CD4-positive, CD25-positive, alpha-beta regulatory T cell (primary cell): ENCODE data around the gene FAM76B. TPM values are rescaled to one million over a fixed set of nuclear protein-coding genes. Genes with fewer than 3 reads are reported as not detected.

Experiments
- ATAC-seq, 2 donors: fragments of 150-1000 bp; cut with Tn5 transposase; one replicate each; pipeline ENCODE4 v1.10.0; 2021; ENCODE audit warnings: low read depth in 2 of 2, moderate number of reproducible peaks in 2 of 2, moderate library complexity in 1 of 2
- DNase-seq, 3 donors: peaks; one replicate each; pipeline versions ENCODE4 v3.0.0 to v3.0.0-alpha.2; 2012 to 2022; ENCODE audit warnings: mixed read lengths in 1 of 3
- H3K27ac ChIP-seq: one replicate; pipeline ENCODE4 v1.7.0; 2013; ENCODE audit warnings: mild to moderate bottlenecking, low read length; ENCODE audit not compliant: insufficient read depth, poor library complexity, severe bottlenecking
- H3K27me3 ChIP-seq: one replicate; pipeline ENCODE4 v1.7.0; 2013; ENCODE audit warnings: low read length; ENCODE audit not compliant: control insufficient read depth, insufficient read depth
- H3K36me3 ChIP-seq: one replicate; pipeline ENCODE4 v1.7.0; 2013; ENCODE audit warnings: mild to moderate bottlenecking, low read length, moderate library complexity; ENCODE audit not compliant: control insufficient read depth, insufficient read depth
- H3K4me1 ChIP-seq: 2 replicates; pipeline ENCODE4 v1.7.0; 2013; ENCODE audit warnings: mild to moderate bottlenecking, low read length; ENCODE audit not compliant: insufficient read depth, control insufficient read depth, poor library complexity, severe bottlenecking
- H3K4me3 ChIP-seq: one replicate; pipeline ENCODE4 v1.7.0; 2013; ENCODE audit warnings: low read depth, mild to moderate bottlenecking, low read length, moderate library complexity
- H3K9me3 ChIP-seq, 2 experiments: 1 replicate in 1 of 2; 2 replicates in 1 of 2; pipeline ENCODE4 v1.7.0; 2013; ENCODE audit warnings: low read length in 2 of 2, mild to moderate bottlenecking in 1 of 2, moderate library complexity in 1 of 2; ENCODE audit not compliant: control insufficient read depth in 2 of 2
- H3K27ac Mint-ChIP-seq, 3 donors: one replicate each; pipeline ENCODE4 v1.8.0; 2020 to 2022; ENCODE audit warnings: mild to moderate bottlenecking in 3 of 3, mixed read lengths in 3 of 3, moderate library complexity in 2 of 3
- H3K27me3 Mint-ChIP-seq: one replicate; pipeline ENCODE4 v1.8.0; 2022; ENCODE audit warnings: mild to moderate bottlenecking, mixed read lengths
- H3K36me3 Mint-ChIP-seq: one replicate; pipeline ENCODE4 v1.8.0; 2020; ENCODE audit warnings: mixed read lengths
- H3K4me1 Mint-ChIP-seq, 4 donors: one replicate each; pipeline ENCODE4 v1.8.0; 2020 to 2022; ENCODE audit warnings: mixed read lengths in 4 of 4, mild to moderate bottlenecking in 1 of 4
- H3K4me3 Mint-ChIP-seq, 4 donors: one replicate each; pipeline ENCODE4 v1.8.0; 2020 to 2022; ENCODE audit warnings: mild to moderate bottlenecking in 4 of 4, mixed read lengths in 4 of 4, moderate library complexity in 3 of 4
- H3K9me3 Mint-ChIP-seq, 7 donors: one replicate each; pipeline ENCODE4 v1.8.0; 2020 to 2022; ENCODE audit warnings: mixed read lengths in 7 of 7, mild to moderate bottlenecking in 3 of 7, moderate library complexity in 2 of 7
- polyA plus RNA-seq, 4 donors: library from polyadenylated mRNA; unstranded; fragments of 300-500 nt; fragmentation: Illumina TruSeq; gene quantifications; one replicate each; pipeline ENCODE4 v1.2.3, GENCODE V29; 2021
- total RNA-seq: library from RNA; stranded (reverse); gene quantifications from one replicate; pipeline ENCODE4 v1.2.3, GENCODE V29; 2022

The FAM76B gene
- total and polyA plus RNA-seq, 5 donors from 2014 or later = 12.8 to 72.7 (median 14.0) TPM

GRCh38 chr11:95791709-95792033 lies 2.1 kb upstream of the FAM76B start:
- no peaks in the 10 kb centered on the region for H3K9me3 Mint-ChIP-seq
- peaks cover 10% of the 10 kb centered on the region for H3K36me3 ChIP-seq
- H3K4me3 ChIP-seq = peak overlapping the region; percentile 92
- H3K4me1 Mint-ChIP-seq = peaks cover 15 to 70% (median 59%) of the 10 kb centered on the region in 4 donors
- peak overlapping the region; percentile 81 to 100 (median 100) for H3K27ac Mint-ChIP-seq
- ATAC-seq = no peak
- H3K27ac ChIP-seq = peak overlapping the region; percentile 100
- H3K4me1 ChIP-seq = peaks cover 47% of the 10 kb centered on the region
- peaks cover 10% of the 10 kb centered on the region for H3K27me3 Mint-ChIP-seq
- DNase-seq = no peak
- H3K36me3 Mint-ChIP-seq = peaks cover 11% of the 10 kb centered on the region
- no peaks in the 10 kb centered on the region for H3K27me3 ChIP-seq
- no peaks in the 10 kb centered on the region for H3K9me3 ChIP-seq
- peak overlapping the region; percentile 96 to 100 (median 99) for H3K4me3 Mint-ChIP-seq

- peak; percentile 35 to 80 (median 49) for DNase-seq
- H3K27me3 Mint-ChIP-seq = peaks cover 10% of the 10 kb centered on the region
- peak overlapping the region; percentile 92 for H3K4me3 ChIP-seq
Observed at GRCh38 chr11:95790933-95791708, 1.5 kb upstream of the FAM76B start.

GRCh38 chr11:95790123-95790932 lies 746 bp upstream of the FAM76B start, which contains the start of gene CEP57:
TSS of gene CEP57 (plus strand) at chr11:95790498. CDS start at chr11:95790699, 201 bp downstream.
- H3K4me3 Mint-ChIP-seq = peak within 1 kb of the TSS; percentile 96 to 100 (median 99)
- Histone ChIP-seq H3K4me3 (peak within 1 kb of the TSS; percentile 92), H3K4me1 (peaks cover 48% of the 10 kb centered on the region), H3K36me3 (peaks cover 23% of the 10 kb centered on the region), H3K27me3 (no peaks in the 10 kb centered on the region), H3K9me3 (no peaks in the 10 kb centered on the region), H3K27ac (peak within 1 kb of the TSS; percentile 100)
- H3K36me3 Mint-ChIP-seq = peaks cover 18% of the 10 kb centered on the region
- peaks cover 15 to 74% (median 59%) of the 10 kb centered on the region in 4 donors for H3K4me1 Mint-ChIP-seq
- H3K27me3 Mint-ChIP-seq = peaks cover 10% of the 10 kb centered on the region
- no peaks in the 10 kb centered on the region for H3K9me3 Mint-ChIP-seq
- DNase-seq (peak; percentile 91 to 98 (median 97)), ATAC-seq (peak; percentile 64 to 67)
- peak within 1 kb of the TSS; percentile 100 for H3K27ac Mint-ChIP-seq

More at GRCh38 chr11:95790933-95791708, 1.5 kb upstream of the FAM76B start:
- Histone ChIP-seq H3K27ac (peak overlapping the region; percentile 100), H3K4me1 (peaks cover 48% of the 10 kb centered on the region), H3K36me3 (peaks cover 15% of the 10 kb centered on the region), H3K9me3 (no peaks in the 10 kb centered on the region), H3K27me3 (no peaks in the 10 kb centered on the region)
- Mint-ChIP-seq H3K4me3 (peak overlapping the region; percentile 96 to 100 (median 99)), H3K36me3 (peaks cover 14% of the 10 kb centered on the region), H3K9me3 (no peaks in the 10 kb centered on the region), H3K27ac (peak overlapping the region; percentile 100), H3K4me1 (peaks cover 15 to 72% (median 60%) of the 10 kb centered on the region in 4 donors)
- no peak for ATAC-seq

- H3K4me3 ChIP-seq = peak overlapping the region; percentile 92
- Mint-ChIP-seq H3K4me1 (peaks cover 17 to 71% (median 54%) of the 10 kb centered on the region in 4 donors), H3K27ac (peak overlapping the region; percentile 85 to 100 (median 95)), H3K36me3 (peaks cover 29% of the 10 kb centered on the region), H3K4me3 (peak overlapping the region; percentile 96 to 100 (median 99)), H3K9me3 (no peaks in the 10 kb centered on the region), H3K27me3 (peaks cover 10% of the 10 kb centered on the region)
- no peak for ATAC-seq
- peak in 1 of 3 donors; percentile 69 for DNase-seq
- H3K36me3 ChIP-seq = peaks cover 33% of the 10 kb centered on the region
- no peaks in the 10 kb centered on the region for H3K9me3 ChIP-seq
- H3K4me1 ChIP-seq = peaks cover 48% of the 10 kb centered on the region
- H3K27me3 ChIP-seq = no peaks in the 10 kb centered on the region
- peak overlapping the region; percentile 100 for H3K27ac ChIP-seq
Observed at GRCh38 chr11:95788921-95789505, 569 bp downstream of the FAM76B start.

- ATAC-seq (no peak), DNase-seq (no peak)
- no peaks in the 10 kb centered on the region for H3K9me3 Mint-ChIP-seq
- Histone ChIP-seq H3K4me3 (no peak overlapping the region), H3K27me3 (no peaks in the 10 kb centered on the region), H3K36me3 (peaks cover 93% of the 10 kb centered on the region), H3K27ac (no peak overlapping the region), H3K9me3 (no peaks in the 10 kb centered on the region), H3K4me1 (no peaks in the 10 kb centered on the region)
- H3K4me1 Mint-ChIP-seq = peaks cover 12 to 55% (median 49%) of the 10 kb centered on the region in 4 donors
- H3K36me3 Mint-ChIP-seq = peaks cover 59% of the 10 kb centered on the region
- H3K27me3 Mint-ChIP-seq = no peaks in the 10 kb centered on the region
- H3K4me3 Mint-ChIP-seq = no peak overlapping the region
- H3K27ac Mint-ChIP-seq = peak overlapping the region in 1 of 3 donors; percentile 68
Observed at GRCh38 chr11:95780544-95780943, 9.0 kb downstream of the FAM76B start.

- ATAC-seq = no peak
- H3K36me3 Mint-ChIP-seq = peaks cover 50% of the 10 kb centered on the region
- Histone ChIP-seq H3K4me1 (no peaks in the 10 kb centered on the region), H3K9me3 (no peaks in the 10 kb centered on the region), H3K27ac (no peak overlapping the region), H3K27me3 (no peaks in the 10 kb centered on the region), H3K4me3 (no peak overlapping the region), H3K36me3 (peaks cover 95% of the 10 kb centered on the region)
- no peaks in the 10 kb centered on the region for H3K27me3 Mint-ChIP-seq
- DNase-seq = no peak
- H3K27ac Mint-ChIP-seq = peak overlapping the region in 1 of 3 donors; percentile 13
- H3K4me1 Mint-ChIP-seq = peaks cover 10 to 45% (median 36%) of the 10 kb centered on the region in 4 donors
- H3K9me3 Mint-ChIP-seq = no peaks in the 10 kb centered on the region
- H3K4me3 Mint-ChIP-seq = peak overlapping the region in 1 of 4 donors; percentile 42
Observed at GRCh38 chr11:95778699-95779098, 10.9 kb downstream of the FAM76B start.

GRCh38 chr11:95776859-95777258 lies 12.7 kb downstream of the FAM76B start:
- Histone ChIP-seq H3K27me3 (no peaks in the 10 kb centered on the region), H3K4me1 (no peaks in the 10 kb centered on the region), H3K4me3 (no peak overlapping the region), H3K36me3 (peaks cover 86% of the 10 kb centered on the region), H3K9me3 (no peaks in the 10 kb centered on the region), H3K27ac (no peak overlapping the region)
- peaks cover 4 to 29% (median 28%) of the 10 kb centered on the region in 4 donors for H3K4me1 Mint-ChIP-seq
- H3K27me3 Mint-ChIP-seq = no peaks in the 10 kb centered on the region
- H3K36me3 Mint-ChIP-seq = peaks cover 43% of the 10 kb centered on the region
- H3K4me3 Mint-ChIP-seq = no peak overlapping the region
- DNase-seq (no peak), ATAC-seq (no peak)
- H3K9me3 Mint-ChIP-seq = no peaks in the 10 kb centered on the region
- H3K27ac Mint-ChIP-seq = peak overlapping the region in 1 of 3 donors; percentile 18
